Fibroblast of the aortic adventitia (primary cell): Measurements from ENCODE around the gene FITM1. TPM values are rescaled to one million over a fixed set of nuclear protein-coding genes. Genes with fewer than 3 reads are reported as not detected.
A peak's percentile ranks its signal among the peaks of the same experiment; 100 is the strongest.

Experiments
- DNase-seq: peaks from one replicate; pipeline ENCODE4 v3.0.0-alpha.2; 2010; ENCODE audit warnings: low read depth
- H3K4me3 ChIP-seq: 2 replicates; pipeline ENCODE4 v1.5.1; 2011; ENCODE audit warnings: low read depth, mild to moderate bottlenecking, control low read depth, low read length, moderate library complexity
- total RNA-seq: library from RNA; depleted of rRNA; stranded (reverse); fragments of >200 nt; gene quantifications from 2 replicates; pipeline ENCODE4 v1.2.3, GENCODE V29; 2012; ENCODE audit warnings: low replicate concordance
- TF ChIP-seq, protein P1 (sequence below): IDR thresholded peaks from 2 replicates; pipeline ENCODE4 v1.5.1; 2011; ENCODE audit warnings: mild to moderate bottlenecking, low read length, control low read depth, inconsistent platforms; ENCODE audit not compliant: insufficient read depth

Gene FITM1
- total RNA-seq, 1 donor = 0.18 TPM

DNA sequence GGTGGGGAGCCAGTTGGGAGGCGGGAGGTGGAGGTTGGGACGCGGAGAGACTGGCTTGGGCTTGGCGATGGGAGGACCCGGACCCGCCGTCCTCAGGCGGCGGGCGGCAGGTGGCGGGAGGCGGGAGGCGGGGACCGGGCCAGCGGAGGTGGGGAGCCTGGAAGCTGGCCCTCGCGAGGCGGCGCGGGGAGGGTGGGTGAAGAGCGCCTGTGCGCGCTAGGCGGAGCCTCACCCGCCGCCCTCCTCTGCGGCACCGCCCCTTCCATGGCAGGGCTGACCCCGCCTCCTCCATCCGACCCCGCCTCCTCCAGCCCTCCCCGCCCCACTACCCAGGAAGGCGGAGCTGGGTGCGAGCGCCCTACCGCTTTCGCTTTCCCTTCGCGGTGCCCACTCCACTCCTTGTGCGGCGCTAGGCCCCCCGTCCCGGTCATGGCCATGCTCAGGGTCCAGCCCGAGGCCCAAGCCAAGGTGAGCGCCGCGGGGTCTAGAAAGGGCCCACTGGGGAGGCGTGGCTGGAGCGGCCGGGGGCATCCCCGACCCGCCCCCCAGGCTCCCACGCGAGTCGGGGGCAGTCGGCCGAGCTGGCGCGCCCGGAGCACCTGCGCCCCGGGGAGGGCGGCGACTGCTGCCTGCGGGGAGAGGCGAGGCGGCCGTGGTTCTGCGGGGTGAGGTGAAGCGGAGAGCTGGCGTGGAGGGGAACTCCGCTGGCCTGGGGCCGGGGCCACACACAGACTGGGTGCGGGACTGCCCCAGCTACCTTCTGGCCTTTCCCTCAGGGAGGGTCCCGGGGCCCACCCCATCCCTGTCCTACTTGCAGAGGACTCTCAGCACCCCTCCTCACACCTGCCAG, 5.6 kb downstream of the FITM1 start, which contains the start of gene PSME1:
Gene PSME1 (plus strand): TSS at position 361 of the 850 bp plus-strand sequence. CDS start 69 bp downstream, at position 430.
- peak; percentile 77 for DNase-seq
- peak within 1 kb of the TSS; percentile 87 for H3K4me3 ChIP-seq
- TF ChIP-seq, protein P1, sequence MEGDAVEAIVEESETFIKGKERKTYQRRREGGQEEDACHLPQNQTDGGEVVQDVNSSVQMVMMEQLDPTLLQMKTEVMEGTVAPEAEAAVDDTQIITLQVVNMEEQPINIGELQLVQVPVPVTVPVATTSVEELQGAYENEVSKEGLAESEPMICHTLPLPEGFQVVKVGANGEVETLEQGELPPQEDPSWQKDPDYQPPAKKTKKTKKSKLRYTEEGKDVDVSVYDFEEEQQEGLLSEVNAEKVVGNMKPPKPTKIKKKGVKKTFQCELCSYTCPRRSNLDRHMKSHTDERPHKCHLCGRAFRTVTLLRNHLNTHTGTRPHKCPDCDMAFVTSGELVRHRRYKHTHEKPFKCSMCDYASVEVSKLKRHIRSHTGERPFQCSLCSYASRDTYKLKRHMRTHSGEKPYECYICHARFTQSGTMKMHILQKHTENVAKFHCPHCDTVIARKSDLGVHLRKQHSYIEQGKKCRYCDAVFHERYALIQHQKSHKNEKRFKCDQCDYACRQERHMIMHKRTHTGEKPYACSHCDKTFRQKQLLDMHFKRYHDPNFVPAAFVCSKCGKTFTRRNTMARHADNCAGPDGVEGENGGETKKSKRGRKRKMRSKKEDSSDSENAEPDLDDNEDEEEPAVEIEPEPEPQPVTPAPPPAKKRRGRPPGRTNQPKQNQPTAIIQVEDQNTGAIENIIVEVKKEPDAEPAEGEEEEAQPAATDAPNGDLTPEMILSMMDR = no peak

DNA sequence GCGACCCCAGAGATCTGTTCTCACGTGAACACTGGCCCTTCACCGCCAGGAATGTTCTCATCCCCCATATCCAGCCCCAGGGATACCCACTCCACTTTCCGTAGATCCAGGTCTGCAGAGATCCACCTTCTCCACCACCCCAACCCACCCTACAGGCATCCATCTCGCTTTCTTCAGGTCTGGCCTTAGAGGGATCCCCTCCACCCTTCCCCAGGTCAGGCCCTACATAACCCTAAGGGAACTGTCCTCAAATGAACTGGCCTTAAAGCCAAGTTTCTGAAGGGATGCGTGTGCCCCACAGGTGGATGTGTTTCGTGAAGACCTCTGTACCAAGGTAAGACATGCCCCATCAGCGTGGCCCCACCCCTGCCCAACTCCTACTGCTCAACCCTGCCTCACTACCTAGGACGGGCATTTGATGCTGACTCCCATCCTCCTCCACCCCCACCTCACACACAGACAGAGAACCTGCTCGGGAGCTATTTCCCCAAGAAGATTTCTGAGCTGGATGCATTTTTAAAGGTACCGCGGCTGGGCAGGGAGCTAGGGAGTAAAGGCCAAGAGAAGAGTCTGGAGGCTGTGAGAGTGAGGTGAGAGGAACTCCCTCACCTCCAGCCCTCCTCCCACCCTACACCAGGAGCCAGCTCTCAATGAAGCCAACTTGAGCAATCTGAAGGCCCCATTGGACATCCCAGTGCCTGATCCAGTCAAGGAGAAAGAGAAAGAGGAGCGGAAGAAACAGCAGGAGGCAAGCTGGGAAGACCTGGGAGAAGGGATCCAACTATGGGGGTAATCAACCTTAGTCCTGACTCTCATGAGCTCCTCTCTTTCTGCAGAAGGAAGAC, 6.4 kb downstream of the FITM1 start:
- TF ChIP-seq, protein P1 = no peak
- no peak for DNase-seq
- H3K4me3 ChIP-seq = peak overlapping the region; percentile 87

DNA sequence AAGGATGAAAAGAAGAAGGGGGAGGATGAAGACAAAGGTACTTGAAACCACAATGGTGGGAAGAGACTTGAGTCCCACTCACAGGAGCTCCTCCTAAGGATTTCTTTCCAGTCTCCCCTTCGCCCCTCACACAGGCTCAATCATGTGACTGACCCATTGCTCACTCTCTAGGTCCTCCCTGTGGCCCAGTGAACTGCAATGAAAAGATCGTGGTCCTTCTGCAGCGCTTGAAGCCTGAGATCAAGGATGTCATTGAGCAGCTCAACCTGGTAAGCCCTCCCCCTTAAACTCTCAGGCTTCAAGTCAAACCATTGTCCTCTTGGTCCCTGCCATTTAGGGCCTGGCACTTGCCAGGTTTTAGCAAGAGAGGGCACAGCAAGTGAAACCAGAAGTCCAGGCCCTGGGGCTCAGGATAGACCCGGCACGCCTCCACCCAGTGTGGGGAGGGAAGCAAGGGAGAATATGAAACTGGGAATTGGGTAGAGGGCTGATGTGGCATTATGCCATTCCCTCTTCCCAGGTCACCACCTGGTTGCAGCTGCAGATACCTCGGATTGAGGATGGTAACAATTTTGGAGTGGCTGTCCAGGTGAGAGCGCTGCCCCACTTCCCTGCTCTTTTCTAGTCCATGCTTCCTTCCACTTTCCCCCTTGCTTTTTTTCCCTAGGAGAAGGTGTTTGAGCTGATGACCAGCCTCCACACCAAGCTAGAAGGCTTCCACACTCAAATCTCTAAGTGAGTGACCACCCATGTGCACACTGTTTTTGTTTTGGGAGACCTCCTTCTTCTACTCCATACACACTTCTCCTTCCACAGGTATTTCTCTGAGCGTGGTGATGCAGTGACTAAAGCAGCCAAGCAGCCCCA, 7.3 kb downstream of the FITM1 start:
- no peak for DNase-seq
- H3K4me3 ChIP-seq = peak overlapping the region; percentile 17
- TF ChIP-seq, protein P1 = no peak

DNA sequence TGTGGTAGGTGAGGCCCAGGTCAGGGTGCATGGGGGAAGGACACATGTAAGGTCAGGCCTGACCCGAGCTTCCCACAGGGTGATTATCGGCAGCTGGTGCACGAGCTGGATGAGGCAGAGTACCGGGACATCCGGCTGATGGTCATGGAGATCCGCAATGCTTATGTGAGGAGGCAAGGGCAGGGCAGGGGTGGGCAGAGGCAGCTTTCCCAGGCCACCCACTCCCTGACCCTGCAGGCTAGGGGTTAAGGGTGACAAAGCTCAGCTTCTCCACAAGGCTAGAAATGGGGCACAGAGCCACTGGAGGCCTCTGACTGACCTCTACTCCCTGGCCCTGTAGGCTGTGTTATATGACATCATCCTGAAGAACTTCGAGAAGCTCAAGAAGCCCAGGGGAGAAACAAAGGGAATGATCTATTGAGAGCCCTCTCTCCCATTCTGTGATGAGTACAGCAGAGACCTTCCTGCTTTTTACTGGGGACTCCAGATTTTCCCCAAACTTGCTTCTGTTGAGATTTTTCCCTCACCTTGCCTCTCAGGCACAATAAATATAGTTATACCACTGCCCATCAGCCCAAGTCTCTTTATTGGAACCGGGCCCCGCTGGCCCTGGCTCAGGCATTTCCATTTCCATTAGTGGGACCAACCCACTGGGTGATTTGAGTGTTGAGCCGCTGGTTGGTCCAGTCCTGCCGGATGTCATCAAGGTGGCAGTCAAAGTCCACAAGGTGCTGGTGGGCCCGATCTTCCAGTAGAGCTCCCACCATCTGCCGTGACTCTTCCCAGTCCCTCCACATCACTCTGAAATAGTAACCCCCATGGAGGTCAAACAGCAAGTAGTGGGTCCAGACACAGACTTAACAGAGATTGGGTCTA, 8.2 kb downstream of the FITM1 start:
- TF ChIP-seq, protein P1 = no peak
- no peak overlapping the region for H3K4me3 ChIP-seq
- DNase-seq = no peak

DNA sequence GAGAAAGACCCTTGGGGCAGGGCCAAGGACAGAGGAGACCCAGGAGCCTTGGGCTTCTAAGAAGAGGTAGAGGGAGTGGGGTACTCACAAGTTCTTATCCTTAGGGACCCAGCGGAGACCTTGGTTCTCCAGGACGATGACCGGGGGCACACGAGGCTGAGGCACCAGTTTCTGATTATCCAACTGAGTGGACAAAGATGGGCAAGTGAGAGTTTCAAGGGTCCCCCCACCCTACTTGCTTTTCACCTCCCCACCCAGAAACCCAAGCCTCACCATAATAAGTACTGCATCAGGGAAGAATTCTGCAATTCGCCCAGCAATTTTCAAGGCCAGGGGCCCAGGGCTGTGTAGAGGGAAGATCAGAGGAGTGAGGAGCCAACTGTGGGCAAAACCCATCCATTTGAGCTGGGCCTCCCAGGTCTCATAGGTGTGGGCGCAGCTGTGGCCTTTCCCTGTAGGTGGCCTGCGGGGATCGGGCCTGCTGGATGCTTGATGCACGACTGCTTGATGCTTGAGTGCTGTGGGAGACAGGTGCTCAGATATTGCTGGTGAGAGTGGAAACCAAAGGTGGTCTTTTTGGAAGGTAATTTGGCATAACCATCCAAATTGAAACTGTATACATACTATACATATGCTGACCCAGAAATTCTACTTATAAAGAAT, 8.9 kb downstream of the FITM1 start:
- peak overlapping the region; percentile 17 for H3K4me3 ChIP-seq
- TF ChIP-seq, protein P1 = no peak
- DNase-seq = no peak
